HEK293 (cell line): ENCODE data around the gene TIMM44.

Experiments used
- CTCF ChIA-PET: fragments of 350-600 bp; formaldehyde crosslinking; extraction: SDS; loops from one replicate; lab custom pipeline; 2021; ENCODE audit warnings: antibody characterized with exemption; lab: Yijun Ruan, JAX
- POLR2A ChIA-PET: fragments of 300-600 bp; formaldehyde crosslinking; extraction: SDS; loops from one replicate; lab custom pipeline; 2020; ENCODE audit warnings: antibody characterized with exemption, inconsistent platforms; lab: Yijun Ruan, JAX
- H3K27ac ChIP-seq: fragments of 200-500 bp; sonication (Bioruptor generic); 2 replicates; pipeline ENCODE4 v1.5.1; 2014; ENCODE audit warnings: low read depth, low read length, control low read depth, inconsistent platforms; ENCODE audit errors: extremely low read depth
- H3K36me3 ChIP-seq, 2 experiments: fragments of 200-500 bp in 1 of 2; sonication (Bioruptor generic) in 1 of 2; 1 replicate in 1 of 2; 2 replicates in 1 of 2; pipeline ENCODE4 v1.5.1; 2014 to 2017; ENCODE audit warnings: inconsistent platforms in 2 of 2, low read length in 2 of 2; ENCODE audit not compliant: control insufficient read depth in 2 of 2, insufficient read depth in 1 of 2
- H3K4me1 ChIP-seq: fragments of 200-500 bp; sonication (Bioruptor generic); 2 replicates; pipeline ENCODE4 v1.5.1; 2014; ENCODE audit warnings: mild to moderate bottlenecking, low read length, inconsistent platforms; ENCODE audit not compliant: control insufficient read depth, insufficient read depth
- H3K4me3 ChIP-seq: 2 replicates; pipeline ENCODE4 v1.5.1; 2011; ENCODE audit warnings: low read depth, mild to moderate bottlenecking, control low read depth, low read length, moderate library complexity
- H3K9me3 ChIP-seq: fragments of 200-500 bp; sonication (Bioruptor generic); 2 replicates; pipeline ENCODE4 v1.5.1; 2014; ENCODE audit warnings: low read depth, low read length, inconsistent platforms; ENCODE audit not compliant: control insufficient read depth, insufficient read depth
- BCL11B ChIP-seq: fragments of 450-650 bp; formaldehyde crosslinking; IDR thresholded peaks from 2 replicates; pipeline ENCODE4 v1.5.1; 2016; ENCODE audit warnings: low read depth, missing biosample characterization, missing genetic modification characterization
- FEZF1 ChIP-seq: fragments of 450-650 bp; formaldehyde crosslinking; IDR thresholded peaks from 2 replicates; pipeline ENCODE4 v1.5.1; 2016; ENCODE audit warnings: missing biosample characterization, missing genetic modification characterization
- HOXC10 ChIP-seq: sonication (generic); formaldehyde crosslinking; IDR thresholded peaks from 2 replicates; pipeline ENCODE4 v1.8.1; 2023; ENCODE audit warnings: mild to moderate bottlenecking, missing genetic modification reagents
- MEIS1 ChIP-seq: sonication (generic); formaldehyde crosslinking; IDR thresholded peaks from 2 replicates; pipeline ENCODE4 v1.8.1; 2022; ENCODE audit warnings: missing genetic modification reagents, mild to moderate bottlenecking, borderline replicate concordance
- PRDM2 ChIP-seq: fragments of 450-650 bp; formaldehyde crosslinking; IDR thresholded peaks from 2 replicates; pipeline ENCODE4 v1.5.1; 2016; ENCODE audit warnings: missing biosample characterization, missing genetic modification characterization, borderline replicate concordance
- SCRT2 ChIP-seq: fragments of 450-650 bp; formaldehyde crosslinking; IDR thresholded peaks from 2 replicates; pipeline ENCODE4 v1.5.1; 2016; ENCODE audit warnings: missing biosample characterization, missing genetic modification characterization
- TSHZ1 ChIP-seq: fragments of 450-650 bp; formaldehyde crosslinking; IDR thresholded peaks from 2 replicates; pipeline ENCODE4 v1.5.1; 2016; ENCODE audit warnings: missing biosample characterization, missing genetic modification characterization, borderline replicate concordance
- YY1 ChIP-seq: fragments of 450-650 bp; formaldehyde crosslinking; IDR thresholded peaks from 2 replicates; pipeline ENCODE4 v1.5.1; 2018; ENCODE audit warnings: missing biosample characterization, missing genetic modification characterization
- ZFP3 ChIP-seq: fragments of 450-650 bp; formaldehyde crosslinking; IDR thresholded peaks from 2 replicates; pipeline ENCODE4 v1.5.1; 2016; ENCODE audit warnings: low read depth, missing biosample characterization, missing genetic modification characterization
- ZNF112 ChIP-seq: fragments of 450-650 bp; formaldehyde crosslinking; IDR thresholded peaks from 2 replicates; pipeline ENCODE4 v1.5.0; 2017; ENCODE audit warnings: missing biosample characterization, missing genetic modification characterization
- ZNF146 ChIP-seq: fragments of 450-650 bp; formaldehyde crosslinking; IDR thresholded peaks from 2 replicates; pipeline ENCODE4 v1.5.1; 2016; ENCODE audit warnings: missing biosample characterization, missing genetic modification characterization
- ZNF184 ChIP-seq: fragments of 450-650 bp; IDR thresholded peaks from 2 replicates; pipeline ENCODE4 v1.5.1; 2018; ENCODE audit warnings: missing biosample characterization, mild to moderate bottlenecking, missing genetic modification characterization
- ZNF24 ChIP-seq: fragments of 450-650 bp; formaldehyde crosslinking; IDR thresholded peaks from 2 replicates; pipeline ENCODE4 v1.5.1; 2016; ENCODE audit warnings: missing biosample characterization, missing genetic modification characterization
- ZNF248 ChIP-seq: fragments of 450-650 bp; formaldehyde crosslinking; IDR thresholded peaks from 2 replicates; pipeline ENCODE4 v1.5.1; 2017; ENCODE audit warnings: missing biosample characterization, missing genetic modification characterization
- ZNF324 ChIP-seq: fragments of 450-650 bp; formaldehyde crosslinking; IDR thresholded peaks from 2 replicates; pipeline ENCODE4 v1.5.1; 2016; ENCODE audit warnings: missing biosample characterization, missing genetic modification characterization
- ZNF48 ChIP-seq: fragments of 450-650 bp; formaldehyde crosslinking; IDR thresholded peaks from 2 replicates; pipeline ENCODE4 v1.5.1; 2016; ENCODE audit warnings: missing biosample characterization, missing genetic modification characterization
- ZNF555 ChIP-seq: fragments of 450-650 bp; formaldehyde crosslinking; conservative IDR thresholded peaks from 2 replicates; pipeline ENCODE4 v1.5.1; 2017; ENCODE audit warnings: missing biosample characterization, mild to moderate bottlenecking, missing genetic modification characterization, inconsistent platforms
- ZNF596 ChIP-seq: fragments of 450-650 bp; IDR thresholded peaks from 2 replicates; pipeline ENCODE4 v1.5.0; 2018; ENCODE audit warnings: missing biosample characterization, mild to moderate bottlenecking, missing genetic modification characterization, moderate library complexity
- ZNF670 ChIP-seq: fragments of 450-650 bp; formaldehyde crosslinking; IDR thresholded peaks from 2 replicates; pipeline ENCODE4 v1.5.1; 2016; ENCODE audit warnings: missing biosample characterization, missing genetic modification characterization, low read depth
- ZNF677 ChIP-seq: fragments of 450-650 bp; IDR thresholded peaks from 2 replicates; pipeline ENCODE4 v1.5.0; 2018; ENCODE audit warnings: missing biosample characterization, mild to moderate bottlenecking, missing genetic modification characterization, moderate library complexity
- ZNF777 ChIP-seq: fragments of 450-650 bp; formaldehyde crosslinking; IDR thresholded peaks from 2 replicates; pipeline ENCODE4 v1.5.1; 2017; ENCODE audit warnings: missing biosample characterization, missing genetic modification characterization, borderline replicate concordance
- ZNF792 ChIP-seq: fragments of 450-650 bp; formaldehyde crosslinking; IDR thresholded peaks from 2 replicates; pipeline ENCODE4 v1.5.1; 2016; ENCODE audit warnings: missing biosample characterization, missing genetic modification characterization
- ZSCAN16 ChIP-seq: fragments of 450-650 bp; formaldehyde crosslinking; IDR thresholded peaks from 2 replicates; pipeline ENCODE4 v1.5.1; 2016; ENCODE audit warnings: missing biosample characterization, missing genetic modification characterization
- TF ChIP-seq, protein P1 (sequence below): fragments of 450-650 bp; IDR thresholded peaks from 2 replicates; pipeline ENCODE4 v1.5.1; 2018; ENCODE audit warnings: missing biosample characterization, mild to moderate bottlenecking, missing genetic modification characterization

The TIMM44 gene

GRCh38 chr19:7947939-7948338, 4.5 kb upstream of the TIMM44 start:
- POLR2A ChIA-PET = no interaction called here
- H3K4me3 ChIP-seq = no peak overlapping the region
- CTCF ChIA-PET = interaction anchor here (1.0 kb wide), 1 partner anchor 22 kb away, joined by 4 read pairs; no protein-coding TSS in a partner anchor
- no peaks in the 10 kb centered on the region for H3K4me1 ChIP-seq
- H3K9me3 ChIP-seq = no peaks in the 10 kb centered on the region
- no peak overlapping the region for H3K27ac ChIP-seq
- TF ChIP-seq ZNF146 (tag by site-specific recombination) = no peak
- TF ChIP-seq ZSCAN16 (tag by site-specific recombination) = no peak
- TF ChIP-seq ZNF112 (tag by site-specific recombination) = peak; percentile 99
- TF ChIP-seq SCRT2 = peak; percentile 70
- peaks cover 0 to 3% of the 10 kb centered on the region in 2 experiments; a peak in 1 of 3 replicates for H3K36me3 ChIP-seq

GRCh38 chr19:7944177-7944761, 803 bp upstream of the TIMM44 start:
- ChIA-PET POLR2A (interaction anchor here (0.5 to 4.2 kb wide), 34 partner anchors 8 to 875 kb away, joined by 3 to 60 read pairs (median 5); partner anchors contain the start of genes CTXN1, ELAVL1, MAP2K7 and PET100), CTCF (interaction anchor here (0.5 to 2.6 kb wide), 39 partner anchors 9 to 450 kb away, joined by 3 to 26 read pairs (median 4); partner anchors contain the start of genes CTXN1, MAP2K7 and SNAPC2)
- Histone ChIP-seq H3K9me3 (no peaks in the 10 kb centered on the region), H3K4me3 (peak overlapping the region; percentile 58), H3K36me3 (peaks cover 0 to 25% of the 10 kb centered on the region in 2 experiments; a peak in 2 of 3 replicates), H3K27ac (peak overlapping the region; percentile 53; the same call in 1 of the 2 replicates), H3K4me1 (no peaks in the 10 kb centered on the region)
- TF ChIP-seq FEZF1 (tag by site-specific recombination) (no peak), ZNF596 (tag by site-specific recombination) (no peak), ZNF184 (tag by site-specific recombination) (peak; percentile 51; the same call in 1 of the 2 replicates), ZNF670 (tag by site-specific recombination) (no peak), YY1 (no peak; the same call in 1 of the 2 replicates), HOXC10 (no peak), ZNF24 (tag by site-specific recombination) (0 out of 2 replicates have a peak, but pooled peaks have one; percentile 17), ZFP3 (tag by site-specific recombination) (no peak), ZNF777 (tag by site-specific recombination) (no peak), ZNF324 (peak; percentile 81; the same call in 1 of the 2 replicates), ZNF555 (tag by site-specific recombination) (no peak), TSHZ1 (tag by site-specific recombination) (no peak), ZNF248 (no peak), BCL11B (tag by site-specific recombination) (no peak), ZNF792 (tag by site-specific recombination) (0 out of 2 replicates have a peak, but pooled peaks have one; percentile 7), PRDM2 (tag by site-specific recombination) (no peak), MEIS1 (no peak), ZNF48 (tag by site-specific recombination) (no peak), ZNF677 (no peak)
- TF ChIP-seq, protein P1, sequence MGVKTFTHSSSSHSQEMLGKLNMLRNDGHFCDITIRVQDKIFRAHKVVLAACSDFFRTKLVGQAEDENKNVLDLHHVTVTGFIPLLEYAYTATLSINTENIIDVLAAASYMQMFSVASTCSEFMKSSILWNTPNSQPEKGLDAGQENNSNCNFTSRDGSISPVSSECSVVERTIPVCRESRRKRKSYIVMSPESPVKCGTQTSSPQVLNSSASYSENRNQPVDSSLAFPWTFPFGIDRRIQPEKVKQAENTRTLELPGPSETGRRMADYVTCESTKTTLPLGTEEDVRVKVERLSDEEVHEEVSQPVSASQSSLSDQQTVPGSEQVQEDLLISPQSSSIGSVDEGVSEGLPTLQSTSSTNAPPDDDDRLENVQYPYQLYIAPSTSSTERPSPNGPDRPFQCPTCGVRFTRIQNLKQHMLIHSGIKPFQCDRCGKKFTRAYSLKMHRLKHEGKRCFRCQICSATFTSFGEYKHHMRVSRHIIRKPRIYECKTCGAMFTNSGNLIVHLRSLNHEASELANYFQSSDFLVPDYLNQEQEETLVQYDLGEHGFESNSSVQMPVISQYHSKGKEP = 0 out of 2 replicates have a peak, but pooled peaks have one; percentile 5
